Globus pallidus (tissue), 1 donor: ENCODE data around the gene MLST8.
"Not testable (repeated sequence)": the region's sequence is repeated elsewhere in the genome, so short reads cannot be mapped to it uniquely, and the experiment has no call there.

Experiments
- DNase-seq: peaks from one replicate; pipeline ENCODE4 v3.0.0-alpha.2; 2015; ENCODE audit warnings: low spot score

MLST8 gene

DNA sequence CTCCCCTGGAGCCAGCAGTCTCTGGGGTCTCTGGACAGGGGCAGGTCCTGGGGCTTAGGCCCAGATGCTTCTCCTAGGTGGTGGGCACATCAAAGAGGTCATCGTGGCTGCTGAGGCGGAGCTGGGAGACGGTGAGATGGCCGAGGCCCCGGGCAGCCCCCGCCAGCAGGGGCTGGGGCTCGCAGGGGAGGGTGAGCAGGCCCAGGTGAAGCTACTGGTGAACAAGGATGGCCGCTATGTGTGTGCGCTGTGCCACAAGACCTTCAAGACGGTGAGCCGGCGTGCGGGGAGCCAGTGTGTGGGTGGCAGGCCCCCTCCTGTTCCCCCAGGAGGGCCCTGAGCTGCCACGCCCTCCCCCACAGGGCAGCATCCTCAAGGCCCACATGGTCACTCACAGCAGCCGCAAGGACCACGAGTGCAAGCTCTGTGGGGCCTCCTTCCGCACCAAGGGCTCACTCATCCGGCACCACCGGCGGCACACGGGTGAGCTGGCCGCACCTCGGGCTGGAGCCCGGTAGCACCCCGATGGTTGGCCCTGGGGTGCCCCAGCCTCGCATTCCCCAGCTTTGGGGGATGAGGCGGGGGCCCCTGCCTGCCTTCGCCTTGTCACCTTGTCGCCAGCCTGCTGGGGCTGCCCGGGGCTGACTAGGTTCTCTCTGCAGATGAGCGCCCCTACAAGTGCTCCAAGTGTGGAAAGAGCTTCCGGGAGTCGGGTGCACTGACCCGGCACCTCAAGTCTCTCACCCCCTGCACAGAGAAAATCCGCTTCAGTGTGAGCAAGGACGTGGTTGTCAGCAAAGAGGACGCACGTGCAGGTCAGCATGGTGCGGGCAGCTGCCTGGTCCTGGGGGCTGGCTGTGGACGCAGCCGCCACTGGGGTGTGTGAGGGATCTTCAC is 27.1 kb downstream of the MLST8 start:
- DNase-seq, result no peak

DNA sequence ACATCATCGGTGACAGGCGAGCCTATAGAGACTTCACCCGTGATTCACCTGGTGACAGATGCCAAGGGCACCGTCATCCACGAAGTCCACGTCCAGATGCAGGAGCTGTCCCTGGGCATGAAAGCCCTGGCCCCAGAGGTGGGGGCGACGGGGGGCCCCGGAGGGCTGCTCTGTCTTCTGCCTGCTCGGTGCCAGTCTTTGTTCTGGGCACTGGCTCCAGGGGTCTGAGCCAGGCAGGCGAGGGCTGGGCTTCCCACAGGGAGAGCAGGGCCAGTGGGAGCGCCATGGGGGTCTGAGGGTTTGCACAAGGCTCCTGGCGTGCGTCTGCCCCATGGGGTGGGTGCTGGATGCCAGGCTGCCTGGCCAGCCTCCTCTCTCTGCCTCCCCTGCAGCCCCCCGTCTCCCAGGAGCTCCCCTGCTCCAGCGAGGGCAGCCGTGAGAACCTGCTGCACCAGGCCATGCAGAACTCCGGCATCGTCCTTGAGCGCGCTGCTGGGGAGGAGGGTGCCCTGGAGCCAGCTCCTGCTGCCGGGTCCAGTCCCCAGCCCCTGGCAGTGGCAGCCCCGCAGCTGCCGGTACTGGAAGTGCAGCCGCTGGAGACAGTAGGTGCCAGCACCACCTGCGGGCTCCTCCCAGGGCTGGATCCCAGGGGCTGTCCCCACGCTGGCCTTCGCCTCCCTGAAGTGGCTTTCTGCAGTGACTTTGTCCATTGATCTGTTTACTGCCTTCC is 28.0 kb downstream of the MLST8 start:
- no peak for DNase-seq

GRCh38 chr16:2233872-2234812 is 28.9 kb downstream of the MLST8 start:
- no peak for DNase-seq

DNA sequence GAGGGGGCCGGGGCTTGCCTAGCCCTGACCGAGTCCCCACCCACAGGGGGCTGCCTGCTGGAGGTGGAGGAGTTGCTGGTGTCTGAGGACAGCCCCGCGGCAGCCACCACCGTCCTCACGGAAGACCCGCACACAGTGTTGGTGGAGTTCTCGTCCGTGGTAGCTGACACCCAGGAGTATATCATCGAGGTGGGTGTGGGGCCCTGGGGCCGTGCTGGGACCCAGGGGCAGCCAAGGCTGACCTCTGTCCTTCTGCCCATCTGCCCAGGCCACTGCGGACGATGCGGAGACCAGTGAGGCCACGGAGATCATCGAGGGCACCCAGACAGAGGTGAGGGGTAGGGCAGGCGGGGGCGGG is 29.5 kb downstream of the MLST8 start:
- DNase-seq, result no peak

DNA sequence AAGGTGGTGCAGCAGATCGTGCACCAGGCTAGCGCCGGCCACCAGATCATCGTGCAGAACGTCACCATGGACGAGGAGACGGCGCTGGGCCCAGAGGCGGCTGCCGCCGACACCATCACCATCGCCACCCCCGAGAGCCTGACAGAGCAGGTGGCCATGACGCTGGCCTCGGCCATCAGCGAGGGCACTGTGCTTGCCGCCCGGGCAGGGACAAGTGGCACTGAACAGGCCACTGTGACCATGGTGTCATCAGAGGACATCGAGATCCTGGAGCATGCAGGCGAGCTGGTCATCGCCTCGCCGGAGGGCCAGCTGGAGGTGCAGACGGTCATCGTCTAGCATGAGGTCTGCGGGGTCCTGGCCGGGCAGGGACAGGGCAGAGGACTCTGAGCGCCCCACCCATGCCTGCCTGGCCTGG is 30.0 kb downstream of the MLST8 start:
- no peak for DNase-seq

DNA sequence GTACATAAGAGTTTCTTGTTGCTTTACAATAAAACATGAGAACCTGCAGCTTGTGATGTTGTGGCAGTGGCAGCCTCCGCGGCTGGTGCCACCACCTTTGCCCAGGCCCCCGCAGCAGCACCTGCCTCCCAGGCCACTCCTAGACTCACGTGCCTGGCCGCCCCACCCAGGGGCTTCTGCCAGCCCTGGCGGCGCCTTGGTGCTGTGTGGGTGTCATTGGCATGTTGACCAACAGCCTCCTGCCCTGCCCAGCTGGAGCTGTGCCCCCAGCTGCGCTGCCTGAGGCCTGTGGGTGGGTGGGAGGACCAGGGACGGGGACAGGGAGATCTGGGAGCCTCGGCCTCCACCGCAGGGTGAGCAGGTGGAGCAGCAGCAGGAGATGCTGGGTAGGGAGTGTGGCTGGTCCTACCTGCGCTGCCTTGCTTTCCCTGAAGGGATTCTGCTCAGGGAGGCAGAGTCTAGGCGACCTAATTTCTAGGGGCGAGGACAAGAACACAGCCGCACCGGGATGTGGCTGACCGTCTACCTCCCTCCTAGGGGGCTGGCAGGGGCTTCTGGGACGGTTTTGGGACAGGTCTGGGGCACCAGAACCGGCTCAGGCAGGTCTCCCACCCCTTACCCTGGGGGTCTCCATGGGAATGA is 30.6 kb downstream of the MLST8 start:
- DNase-seq, result no peak

GRCh38 chr16:2236337-2237101 is 31.3 kb downstream of the MLST8 start, which contains the start of gene DNASE1L2:
TSS of gene DNASE1L2 (plus strand) at chr16:2236444. CDS start at chr16:2236817, 373 bp downstream.
- DNase-seq, result no peak

GRCh38 chr16:2237102-2237482 is 31.8 kb downstream of the MLST8 start:
- DNase-seq, result no peak

DNA sequence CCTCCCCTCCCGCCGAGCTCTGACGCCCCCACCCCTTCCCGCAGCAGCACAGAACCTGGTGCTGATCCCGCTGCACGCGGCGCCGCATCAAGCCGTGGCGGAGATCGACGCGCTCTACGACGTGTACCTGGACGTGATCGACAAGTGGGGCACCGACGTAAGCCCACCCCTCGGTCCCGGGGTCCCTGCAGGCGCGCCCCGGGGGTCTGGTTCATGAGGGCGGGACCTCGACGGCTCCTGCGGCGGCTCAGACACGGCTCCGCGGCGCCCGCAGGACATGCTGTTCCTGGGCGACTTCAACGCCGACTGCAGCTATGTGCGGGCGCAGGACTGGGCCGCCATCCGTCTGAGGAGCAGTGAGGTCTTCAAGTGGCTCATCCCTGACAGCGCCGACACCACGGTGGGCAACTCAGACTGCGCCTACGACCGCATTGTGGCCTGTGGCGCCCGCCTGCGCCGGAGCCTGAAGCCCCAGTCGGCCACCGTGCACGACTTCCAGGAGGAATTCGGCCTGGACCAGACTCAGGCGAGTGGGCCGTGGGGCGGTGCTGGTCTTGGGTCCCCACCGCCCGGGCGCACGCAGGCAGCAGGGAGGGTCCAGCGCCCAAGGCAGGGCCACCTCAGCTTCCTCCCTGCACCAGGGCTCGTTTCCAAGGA is 32.4 kb downstream of the MLST8 start:
- no peak for DNase-seq

DNA sequence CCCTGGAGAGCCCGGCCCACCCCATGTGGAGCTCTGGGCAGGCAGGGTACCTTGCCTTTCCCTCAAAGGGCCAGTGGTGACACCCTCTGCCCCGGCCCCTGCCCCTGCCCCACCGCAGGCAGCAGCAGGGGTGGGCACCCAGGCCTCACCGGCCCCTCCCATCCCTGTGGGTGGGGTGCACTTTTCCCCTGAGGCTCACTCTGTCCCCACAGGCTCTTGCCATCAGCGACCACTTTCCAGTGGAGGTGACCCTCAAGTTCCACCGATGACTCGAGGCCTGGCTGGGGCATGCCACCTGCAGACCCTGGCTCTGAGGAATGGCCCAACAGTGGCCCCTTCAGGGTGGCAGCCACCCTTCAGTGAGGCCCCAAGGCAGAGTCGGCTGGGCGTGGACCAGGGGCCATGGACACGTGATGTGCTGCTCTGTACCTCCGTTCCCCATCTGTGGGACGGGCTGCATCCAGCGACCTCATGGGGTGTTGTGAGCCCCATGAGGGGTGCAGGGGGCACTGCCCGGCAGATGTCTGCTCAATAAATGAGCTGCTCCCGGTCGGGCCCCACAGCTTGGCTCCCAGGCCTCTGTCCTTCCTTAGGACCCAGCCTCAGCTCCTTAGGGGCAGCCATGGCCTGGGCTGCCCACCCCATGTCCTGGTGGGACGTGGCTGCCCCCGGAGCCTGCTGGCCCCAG is 33.0 kb downstream of the MLST8 start:
- no peak for DNase-seq

DNA sequence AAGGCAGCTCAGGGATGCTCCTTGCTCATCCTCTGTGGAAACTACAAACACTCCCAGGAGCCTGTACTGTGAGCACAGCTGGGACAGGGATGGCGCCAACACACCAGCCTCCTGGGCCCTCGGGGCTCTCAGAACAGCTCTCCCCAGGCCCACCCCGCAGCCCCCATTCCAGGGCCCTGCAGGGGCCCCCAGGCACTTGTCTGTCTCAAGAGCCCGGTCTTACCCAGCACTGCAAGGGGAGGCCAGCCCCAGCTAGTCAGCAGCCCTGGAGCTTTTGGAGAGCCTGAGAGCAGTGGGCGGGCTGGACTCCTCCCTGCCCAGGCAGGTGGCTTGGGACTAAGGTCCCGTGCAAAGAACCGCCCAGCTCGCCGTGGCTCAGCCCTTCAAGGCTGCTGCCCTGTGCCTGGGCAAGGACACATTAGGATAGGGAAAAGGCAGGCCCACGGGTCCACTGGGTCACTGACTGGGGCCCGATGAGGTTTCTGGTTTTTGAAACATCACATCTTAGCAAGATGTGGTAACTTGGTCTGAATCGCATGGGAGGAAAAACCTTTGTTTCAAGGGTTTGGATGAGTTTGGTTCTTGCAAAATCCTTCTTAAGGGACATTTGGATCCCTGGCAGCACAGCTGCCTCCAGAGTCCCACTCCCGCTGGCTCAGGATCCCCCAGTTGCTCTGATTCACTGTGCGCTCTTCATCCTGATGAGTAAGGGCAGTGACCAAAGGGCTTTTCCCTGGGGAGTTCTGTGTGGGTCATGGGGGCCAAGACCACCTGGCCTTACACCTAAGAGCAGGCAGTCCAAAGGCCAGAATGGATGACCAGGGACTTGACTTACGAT is 33.8 kb downstream of the MLST8 start:
- no peak for DNase-seq

- not testable (repeated sequence) for DNase-seq
Measured at GRCh38 chr16:2240331-2240730, 35.1 kb downstream of the MLST8 start.

DNA sequence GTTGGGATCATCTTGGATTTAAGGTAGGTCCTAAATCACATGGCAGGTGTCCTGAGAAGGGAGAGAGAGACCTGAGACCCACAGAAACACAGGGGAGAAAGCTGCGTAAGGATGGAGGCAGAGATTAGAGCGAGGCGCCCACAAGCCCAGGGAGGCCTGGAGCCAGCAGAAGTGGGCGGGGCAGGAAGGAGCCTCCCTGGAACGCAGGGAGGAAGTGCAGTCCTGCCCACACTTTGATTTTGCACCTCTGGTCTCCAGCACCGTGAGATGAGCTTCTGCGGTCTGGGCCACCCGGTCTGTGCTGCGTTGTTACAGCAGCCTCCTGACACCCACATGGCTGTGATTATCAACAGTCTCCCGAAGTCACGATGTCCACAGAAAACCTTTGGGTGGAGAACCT is 37.3 kb downstream of the MLST8 start:
- no peak for DNase-seq

DNA sequence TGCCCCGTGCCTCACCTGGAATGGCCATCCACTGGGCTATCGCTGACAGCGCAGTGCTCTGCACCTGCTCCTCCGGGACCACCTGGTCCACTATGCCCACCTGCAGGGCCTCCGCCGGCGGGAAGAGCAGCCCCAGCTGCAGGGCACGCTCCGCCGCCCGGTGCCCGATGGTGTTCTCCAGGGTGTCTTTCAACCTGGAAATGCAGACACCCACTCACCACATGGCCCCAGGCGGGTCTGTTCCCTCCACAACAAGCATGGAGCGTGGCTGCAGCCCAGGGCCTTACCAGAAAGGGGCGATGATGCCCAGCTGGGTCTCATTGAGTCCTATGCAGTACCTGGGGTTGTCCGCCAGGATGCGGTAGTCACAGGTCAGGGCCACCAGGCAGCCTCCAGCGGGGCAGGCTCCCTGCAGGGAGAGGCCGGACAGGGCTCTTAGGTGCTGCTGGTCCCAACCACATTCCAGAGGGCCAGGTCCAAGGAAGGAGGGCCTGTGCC is 37.8 kb downstream of the MLST8 start:
- DNase-seq, result no peak

GRCh38 chr16:2243781-2244180 is 38.5 kb downstream of the MLST8 start:
- DNase-seq, result no peak

DNA sequence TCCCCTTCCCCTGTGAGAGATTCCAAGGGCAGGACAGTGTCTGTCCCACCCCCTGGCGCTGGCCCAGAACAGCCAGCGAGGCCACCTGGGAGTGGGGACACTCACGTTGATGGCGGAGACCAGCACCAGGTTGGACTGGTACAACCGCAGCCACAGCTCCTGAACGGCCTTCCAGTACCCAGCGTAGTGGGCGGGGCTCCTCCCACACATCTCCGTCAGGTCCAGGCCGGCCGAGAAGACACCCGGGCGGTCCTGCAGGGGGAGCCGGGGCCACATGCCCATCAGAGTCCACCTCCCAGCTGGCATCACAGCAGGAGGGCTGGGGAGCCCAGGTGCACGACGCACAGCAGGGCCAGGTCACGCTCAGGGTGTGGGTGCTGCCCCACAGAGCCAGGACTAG is 39.0 kb downstream of the MLST8 start:
- no peak for DNase-seq

DNA sequence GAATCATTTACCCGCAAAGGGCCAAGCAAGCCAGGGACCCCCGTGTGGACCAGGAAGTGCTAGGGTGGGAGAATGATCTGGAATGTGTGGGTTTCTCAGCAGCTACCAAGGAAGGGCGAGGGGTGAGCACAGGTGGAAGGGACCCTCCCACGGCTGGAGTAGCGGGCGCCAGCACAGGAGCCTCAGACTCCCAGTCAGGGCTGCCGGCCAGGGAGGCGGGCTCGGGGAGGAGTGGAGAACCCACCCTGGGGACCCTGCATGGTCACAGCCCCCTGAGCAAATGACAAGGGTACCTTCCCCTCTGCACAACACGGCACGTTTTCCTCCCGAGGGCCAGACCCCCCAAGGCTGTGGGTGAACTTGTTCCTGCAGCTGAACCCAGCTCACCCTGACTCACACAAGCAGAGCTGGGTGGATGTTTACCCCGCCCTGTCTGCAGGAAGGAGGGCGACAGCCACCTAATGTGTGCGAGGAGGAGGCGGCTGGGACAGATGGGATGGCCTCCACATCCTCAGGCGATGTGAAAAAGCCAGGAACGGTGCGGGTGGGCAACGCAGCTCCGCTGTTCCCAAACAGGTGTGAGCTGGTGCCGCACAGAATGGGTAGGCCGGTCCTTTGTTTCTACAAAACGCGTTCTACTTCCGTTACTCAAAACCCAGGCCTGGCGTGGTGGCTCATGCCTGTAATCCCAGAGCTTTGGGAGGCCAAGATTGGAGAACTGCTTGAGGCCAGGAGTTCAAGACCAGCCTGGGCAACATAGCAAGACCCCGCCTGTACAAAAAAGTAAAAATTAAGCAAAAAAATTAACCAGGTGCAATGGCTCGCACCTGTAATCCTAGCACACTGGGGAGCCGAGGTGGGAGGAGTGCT is 39.9 kb downstream of the MLST8 start:
- no peak for DNase-seq
